Nephron (organoid): Measurements from ENCODE around the gene RPL27A.
A peak's percentile ranks its signal among the peaks of the same experiment; 100 is the strongest.

Source experiments
- H3K27ac Mint-ChIP-seq, 3 experiments: 2 replicates each; pipeline ENCODE4 v1.8.0; 2020; ENCODE audit warnings: mixed read lengths in 3 of 3, mild to moderate bottlenecking in 2 of 3, moderate library complexity in 1 of 3
- H3K27me3 Mint-ChIP-seq: 2 replicates; pipeline ENCODE4 v1.8.0; 2021; ENCODE audit warnings: low read depth, mild to moderate bottlenecking, moderate library complexity, mixed read lengths
- H3K36me3 Mint-ChIP-seq: 2 replicates; pipeline ENCODE4 v1.8.0; 2020; ENCODE audit warnings: low read depth, mixed read lengths
- H3K4me1 Mint-ChIP-seq: 2 replicates; pipeline ENCODE4 v1.8.0; 2020; ENCODE audit warnings: mixed read lengths
- H3K4me3 Mint-ChIP-seq, 3 experiments: 2 replicates each; pipeline ENCODE4 v1.8.0; 2020; ENCODE audit warnings: mild to moderate bottlenecking in 3 of 3, mixed read lengths in 3 of 3, moderate library complexity in 2 of 3
- H3K9me3 Mint-ChIP-seq: 2 replicates; pipeline ENCODE4 v1.8.0; 2020; ENCODE audit warnings: mixed read lengths
- TF ChIP-seq, protein P1 (sequence below), 3 experiments: fragments of 200-600 bp; sonication (generic); IDR thresholded peaks; one replicate each; pipeline ENCODE4 v1.5.0; 2021; ENCODE audit warnings: antibody characterized with exemption in 3 of 3; ENCODE audit not compliant: unreplicated experiment in 3 of 3

Gene RPL27A

DNA sequence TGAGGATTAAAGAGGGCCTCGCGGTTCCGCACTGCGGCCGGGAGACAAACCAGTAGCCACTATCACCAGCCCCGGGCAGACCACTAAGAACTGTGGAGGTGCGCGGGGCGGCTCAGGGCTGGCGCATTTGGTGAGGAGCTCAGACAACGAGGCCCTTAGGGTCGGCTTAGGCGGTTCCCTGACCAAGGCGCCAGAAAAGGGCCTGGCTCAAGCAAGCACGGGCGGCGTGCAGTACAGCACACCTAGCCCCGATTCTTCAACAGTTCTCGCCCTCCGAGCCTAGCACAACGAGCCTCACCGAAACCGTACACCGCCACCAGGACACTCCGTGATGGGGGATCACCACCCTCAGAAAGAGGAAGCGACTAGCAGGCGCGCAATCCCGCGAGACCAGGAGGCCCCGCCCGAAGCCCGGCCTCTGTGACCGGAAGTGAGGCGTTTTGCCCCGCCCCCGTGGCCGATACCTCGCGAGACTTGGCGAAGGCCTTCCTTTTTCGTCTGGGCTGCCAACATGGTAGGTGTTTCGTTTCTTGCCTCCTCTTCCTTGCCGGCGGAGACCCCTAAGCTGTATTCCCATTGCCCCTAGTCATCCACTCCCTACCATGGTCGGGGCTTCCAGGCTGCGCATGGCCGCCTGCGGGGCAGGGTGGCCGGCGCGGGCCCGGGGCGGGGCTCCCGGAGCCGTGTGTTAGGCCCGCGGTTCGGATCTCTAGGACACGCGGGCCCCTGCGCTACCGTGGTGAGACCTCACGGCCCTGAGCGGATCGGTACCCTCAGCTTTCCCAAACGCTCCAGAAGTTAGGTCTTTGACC is at the start of gene RPL27A, which contains the start of gene TRIM66:
RPL27A (plus strand) TSS at position 490 of the 812 bp plus-strand sequence; CDS start at position 512, 22 bp downstream.
TRIM66 (minus strand) TSS at position 363 of the 812 bp plus-strand sequence. CDS start 10,391 bp downstream, outside the sequence.
- H3K4me3 Mint-ChIP-seq: peak within 1 kb of the TSS; percentile 87 to 98 (median 92)
- peaks cover 38% of the 10 kb centered on the region for H3K36me3 Mint-ChIP-seq
- H3K9me3 Mint-ChIP-seq: no peaks in the 10 kb centered on the region
- H3K4me1 Mint-ChIP-seq: peaks cover 38% of the 10 kb centered on the region
- no peaks in the 10 kb centered on the region for H3K27me3 Mint-ChIP-seq
- TF ChIP-seq, protein P1, sequence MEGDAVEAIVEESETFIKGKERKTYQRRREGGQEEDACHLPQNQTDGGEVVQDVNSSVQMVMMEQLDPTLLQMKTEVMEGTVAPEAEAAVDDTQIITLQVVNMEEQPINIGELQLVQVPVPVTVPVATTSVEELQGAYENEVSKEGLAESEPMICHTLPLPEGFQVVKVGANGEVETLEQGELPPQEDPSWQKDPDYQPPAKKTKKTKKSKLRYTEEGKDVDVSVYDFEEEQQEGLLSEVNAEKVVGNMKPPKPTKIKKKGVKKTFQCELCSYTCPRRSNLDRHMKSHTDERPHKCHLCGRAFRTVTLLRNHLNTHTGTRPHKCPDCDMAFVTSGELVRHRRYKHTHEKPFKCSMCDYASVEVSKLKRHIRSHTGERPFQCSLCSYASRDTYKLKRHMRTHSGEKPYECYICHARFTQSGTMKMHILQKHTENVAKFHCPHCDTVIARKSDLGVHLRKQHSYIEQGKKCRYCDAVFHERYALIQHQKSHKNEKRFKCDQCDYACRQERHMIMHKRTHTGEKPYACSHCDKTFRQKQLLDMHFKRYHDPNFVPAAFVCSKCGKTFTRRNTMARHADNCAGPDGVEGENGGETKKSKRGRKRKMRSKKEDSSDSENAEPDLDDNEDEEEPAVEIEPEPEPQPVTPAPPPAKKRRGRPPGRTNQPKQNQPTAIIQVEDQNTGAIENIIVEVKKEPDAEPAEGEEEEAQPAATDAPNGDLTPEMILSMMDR (IDR thresholded peaks at IDR 0.05; ENCODE audit: unreplicated experiment in 3 of 3): peak in 1 of 3 experiments; percentile 10
- H3K27ac Mint-ChIP-seq: peak within 1 kb of the TSS; percentile 72 to 99 (median 99)

DNA sequence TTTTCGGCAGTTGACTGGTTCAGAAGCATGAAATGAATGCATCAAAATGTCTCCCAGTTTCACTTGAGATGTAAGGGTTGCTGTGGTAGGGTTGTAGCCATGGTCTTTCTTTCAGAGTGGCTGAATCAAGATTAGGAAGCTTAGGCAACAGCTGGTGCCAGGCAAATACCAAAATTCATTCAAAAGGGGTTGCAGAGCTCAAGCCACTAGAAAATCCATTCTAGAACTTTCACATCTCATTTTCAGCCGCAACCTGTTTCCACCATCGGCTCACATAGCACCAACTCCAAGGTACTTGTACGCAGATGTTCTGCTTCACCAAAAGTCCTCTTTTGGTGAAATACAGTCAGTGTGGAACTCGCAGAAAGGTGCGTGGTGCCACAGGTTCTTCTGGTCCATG is 48.1 kb upstream of the RPL27A start:
- Mint-ChIP-seq H3K27ac (no peak overlapping the region), H3K4me3 (no peak overlapping the region), H3K9me3 (peaks cover 5% of the 10 kb centered on the region), H3K27me3 (no peaks in the 10 kb centered on the region), H3K36me3 (peaks cover 28% of the 10 kb centered on the region), H3K4me1 (peaks cover 6% of the 10 kb centered on the region)
- TF ChIP-seq, protein P1 (IDR thresholded peaks at IDR 0.05; ENCODE audit: unreplicated experiment in 3 of 3): no peak

DNA sequence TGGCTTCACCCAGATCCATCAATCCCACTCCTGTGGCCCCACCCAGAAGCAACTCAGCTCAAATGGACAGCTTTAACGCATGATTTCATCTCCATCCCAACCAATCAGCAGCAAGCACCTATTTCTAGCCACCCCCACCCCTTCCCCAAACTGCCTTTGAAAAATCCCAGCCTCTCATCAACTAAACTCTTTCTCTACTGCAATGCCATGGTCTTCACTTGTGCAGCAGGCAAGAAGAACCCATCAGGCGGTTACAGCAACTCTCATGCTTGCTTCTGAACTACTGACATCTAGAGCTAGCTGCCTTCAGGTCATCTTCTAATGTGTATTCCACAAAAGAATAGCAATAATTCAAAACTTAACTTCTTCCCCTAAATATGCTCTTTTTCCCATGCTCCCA is 46.5 kb upstream of the RPL27A start:
- TF ChIP-seq, protein P1 (IDR thresholded peaks at IDR 0.05; ENCODE audit: unreplicated experiment in 3 of 3): no peak

DNA sequence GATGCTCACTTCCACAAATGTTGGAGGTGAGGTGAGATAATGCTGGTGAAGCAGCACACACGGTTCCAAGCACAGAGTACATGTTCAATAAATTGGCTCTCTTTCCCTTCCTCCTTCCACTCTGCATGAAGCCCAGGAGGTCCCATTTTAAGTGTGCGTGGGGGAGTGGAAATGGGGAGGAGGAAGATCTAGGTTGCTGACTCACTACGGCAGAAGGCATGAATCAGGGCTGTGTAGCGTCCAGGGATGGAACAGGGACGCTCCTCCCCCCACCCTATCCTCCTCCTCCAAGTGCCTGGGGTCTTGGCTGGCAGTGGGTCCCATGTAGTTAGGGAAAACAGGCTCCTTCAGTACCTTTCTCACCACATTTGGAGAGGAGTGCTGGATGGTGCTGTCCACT is 44.3 kb upstream of the RPL27A start:
- Mint-ChIP-seq H3K27ac (no peak overlapping the region), H3K36me3 (peaks cover 24% of the 10 kb centered on the region), H3K4me3 (no peak overlapping the region), H3K27me3 (peaks cover 8% of the 10 kb centered on the region), H3K4me1 (peaks cover 7% of the 10 kb centered on the region), H3K9me3 (peaks cover 5% of the 10 kb centered on the region)
- TF ChIP-seq, protein P1 (IDR thresholded peaks at IDR 0.05; ENCODE audit: unreplicated experiment in 3 of 3): no peak

More for the DNA sequence above, 46.5 kb upstream of the RPL27A start:
- H3K4me1 Mint-ChIP-seq: peaks cover 6% of the 10 kb centered on the region
- peaks cover 5% of the 10 kb centered on the region for H3K9me3 Mint-ChIP-seq
- no peak overlapping the region for H3K27ac Mint-ChIP-seq
- H3K27me3 Mint-ChIP-seq: peaks cover under 1% of the 10 kb centered on the region
- no peak overlapping the region for H3K4me3 Mint-ChIP-seq
- H3K36me3 Mint-ChIP-seq: peaks cover 28% of the 10 kb centered on the region

DNA sequence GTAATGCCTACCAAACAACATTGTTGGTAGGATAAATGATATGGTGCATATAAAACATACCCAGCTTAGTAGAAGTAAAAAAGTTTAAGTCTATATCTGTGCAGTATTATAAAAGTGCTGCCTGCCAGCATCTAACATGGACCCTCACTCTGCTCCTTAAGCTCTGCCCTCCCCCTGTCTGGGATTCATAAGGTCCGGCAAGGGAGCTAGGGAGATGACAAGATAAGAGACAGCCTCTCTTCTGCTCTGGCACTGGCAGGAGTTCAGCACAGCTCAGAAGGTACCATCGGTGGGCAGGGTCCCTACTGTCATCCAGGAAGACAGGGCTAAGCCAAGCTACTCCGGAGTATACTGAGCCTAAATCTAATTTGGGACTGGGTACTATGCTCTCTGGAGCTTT is 42.9 kb upstream of the RPL27A start:
- no peak overlapping the region for H3K27ac Mint-ChIP-seq
- H3K9me3 Mint-ChIP-seq: peaks cover 5% of the 10 kb centered on the region
- TF ChIP-seq, protein P1 (IDR thresholded peaks at IDR 0.05; ENCODE audit: unreplicated experiment in 3 of 3): no peak
- H3K36me3 Mint-ChIP-seq: peaks cover 24% of the 10 kb centered on the region
- no peak overlapping the region for H3K4me3 Mint-ChIP-seq
- peaks cover 8% of the 10 kb centered on the region for H3K27me3 Mint-ChIP-seq
- H3K4me1 Mint-ChIP-seq: peaks cover 7% of the 10 kb centered on the region
